Cerebellar cortex (tissue), 1 donor: ENCODE data around the gene ARRDC5.
"Not testable (repeated sequence)": the region's sequence is repeated elsewhere in the genome, so short reads cannot be mapped to it uniquely, and the experiment has no call there.

Experiments used
- DNase-seq: peaks from one replicate; pipeline ENCODE4 v3.0.0-alpha.2; 2015; ENCODE audit warnings: low spot score

The ARRDC5 gene

DNA sequence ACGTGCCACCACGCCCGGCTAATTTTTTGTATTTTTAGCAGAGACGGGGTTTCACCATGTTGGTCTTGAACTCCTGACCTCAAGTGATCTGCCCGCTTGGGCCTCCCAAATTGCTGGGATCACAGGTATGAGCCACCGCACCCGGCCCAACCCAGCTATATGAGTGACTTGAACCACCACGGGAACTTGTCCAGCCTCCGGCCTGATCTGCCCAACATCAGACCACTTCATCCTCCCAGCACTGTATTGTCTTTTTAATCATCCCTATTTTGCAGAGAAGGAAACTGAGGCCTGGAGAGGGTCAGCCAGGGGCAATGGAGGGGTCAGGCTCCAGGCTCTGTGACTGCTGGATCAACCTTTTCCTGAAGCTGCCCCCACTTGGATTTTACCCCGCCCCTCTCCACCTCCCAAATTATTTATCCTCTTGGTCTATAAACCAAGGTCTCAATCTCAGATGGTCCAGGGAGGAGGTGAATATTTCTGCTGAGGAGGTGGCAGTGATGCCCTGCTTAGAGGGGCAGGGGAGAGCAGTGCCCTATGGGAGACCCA, 34.3 kb downstream of the ARRDC5 start:
- DNase-seq = no peak

GRCh38 chr19:4867534-4868285, 35.0 kb downstream of the ARRDC5 start, which contains the start of gene PLIN3:
Gene PLIN3, minus strand, starts transcription at chr19:4867667. Its CDS starts 6,273 bp downstream, at chr19:4861394.
- peak; percentile 80 for DNase-seq

- peak; percentile 24 for DNase-seq
These were observed 35.9 kb downstream of the ARRDC5 start for GRCh38 chr19:4866595-4867424.

DNA sequence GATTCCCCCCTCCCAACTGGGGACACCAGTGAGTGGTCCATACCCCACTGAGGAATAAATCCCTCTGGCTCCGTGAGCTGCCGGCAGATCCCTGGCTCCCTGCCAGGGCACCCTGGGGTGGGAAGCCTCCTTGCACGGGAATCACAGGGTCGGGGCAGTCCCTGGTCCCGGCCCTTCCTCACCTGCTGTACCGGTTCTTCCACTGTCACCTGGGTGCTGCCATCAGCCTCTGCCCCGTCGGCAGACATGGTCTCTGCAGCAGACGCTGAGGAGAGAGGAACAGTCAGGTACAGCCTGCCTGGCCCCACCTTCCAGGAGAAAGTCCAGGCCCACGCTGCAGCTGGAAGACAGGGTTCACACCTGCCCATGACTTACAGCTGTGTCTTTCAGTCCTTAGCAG, 41.5 kb downstream of the ARRDC5 start:
- no peak for DNase-seq

- DNase-seq = no peak
These were observed 43.0 kb downstream of the ARRDC5 start for GRCh38 chr19:4859697-4860096.

DNA sequence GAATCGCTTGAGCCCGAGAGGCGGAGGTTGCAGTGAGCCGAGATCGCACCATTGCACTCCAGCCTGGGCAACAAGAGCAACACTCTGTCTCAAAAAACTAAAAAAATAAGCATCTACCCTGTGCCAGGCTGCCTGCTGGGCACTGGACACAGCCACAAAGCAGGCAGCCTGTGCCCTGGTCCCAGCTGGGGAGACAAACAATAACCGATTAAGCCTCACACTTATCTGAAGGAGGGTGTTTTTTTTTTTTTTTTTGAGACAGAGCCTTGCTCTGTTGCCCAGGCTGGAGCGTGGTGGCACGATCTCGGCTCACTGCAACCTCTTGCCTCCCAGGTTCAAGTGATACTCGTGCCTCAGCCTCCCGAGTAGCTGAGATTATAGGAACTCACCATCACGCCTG, 46.2 kb downstream of the ARRDC5 start:
- DNase-seq = not testable (repeated sequence)

DNA sequence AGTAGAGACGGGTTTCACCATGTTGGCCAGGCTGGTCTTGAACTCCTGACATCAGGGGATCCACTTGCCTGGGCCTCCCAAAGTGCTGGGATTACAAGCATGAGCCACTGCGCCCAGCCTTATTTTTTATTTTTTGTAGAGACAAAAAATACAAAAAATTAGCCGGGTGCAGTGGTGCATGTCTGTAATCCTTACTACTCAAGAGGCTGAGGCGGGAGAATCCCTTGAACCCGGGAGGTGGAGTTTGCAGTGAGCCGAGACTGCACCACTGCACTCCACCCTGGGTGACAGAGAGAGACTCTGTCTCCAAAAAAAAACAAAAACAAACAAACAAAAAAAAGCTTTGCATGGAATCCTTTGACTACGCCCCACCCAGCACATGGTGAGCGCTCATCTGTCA, 49.2 kb downstream of the ARRDC5 start:
- not testable (repeated sequence) for DNase-seq

GRCh38 chr19:4852484-4852883, 50.2 kb downstream of the ARRDC5 start:
- DNase-seq = no peak

DNA sequence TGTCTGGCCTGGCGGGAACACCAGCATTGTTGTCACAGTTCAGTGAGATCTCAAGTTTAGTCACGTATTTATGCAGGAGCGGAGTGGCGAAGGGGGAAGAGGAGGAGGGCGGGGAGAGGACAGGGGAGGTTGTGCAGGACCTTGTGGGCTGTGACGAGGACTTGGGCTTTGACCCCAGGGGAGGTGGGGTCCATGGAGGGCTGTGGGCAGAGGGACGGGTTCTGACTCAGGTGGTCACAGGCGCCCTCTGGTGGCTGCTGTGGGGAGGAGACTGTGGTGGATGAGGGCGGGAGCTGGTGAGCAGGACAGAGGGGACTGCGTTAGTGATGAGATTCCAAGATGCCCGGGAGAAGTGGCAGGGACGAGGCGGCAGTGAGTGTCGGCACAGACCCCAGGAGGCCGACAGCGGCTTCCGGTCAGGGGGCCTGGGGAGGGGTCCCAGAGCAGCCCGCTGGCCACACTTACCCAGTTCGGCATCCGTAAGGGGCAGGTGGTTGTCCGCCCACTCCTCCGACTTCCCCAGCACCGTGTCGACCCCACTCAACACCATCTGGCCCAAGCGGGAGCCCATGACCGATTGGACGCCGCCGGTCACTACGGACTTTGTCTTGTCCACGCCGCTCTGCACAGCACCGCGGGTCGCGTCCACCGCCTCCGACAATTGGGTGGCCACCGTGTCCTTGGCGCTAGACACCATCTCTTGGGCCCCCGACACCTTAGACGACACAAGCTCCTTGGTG, 51.0 kb downstream of the ARRDC5 start:
- peak; percentile 60 for DNase-seq

- DNase-seq = no peak
These were observed 53.7 kb downstream of the ARRDC5 start for GRCh38 chr19:4849019-4849418.

DNA sequence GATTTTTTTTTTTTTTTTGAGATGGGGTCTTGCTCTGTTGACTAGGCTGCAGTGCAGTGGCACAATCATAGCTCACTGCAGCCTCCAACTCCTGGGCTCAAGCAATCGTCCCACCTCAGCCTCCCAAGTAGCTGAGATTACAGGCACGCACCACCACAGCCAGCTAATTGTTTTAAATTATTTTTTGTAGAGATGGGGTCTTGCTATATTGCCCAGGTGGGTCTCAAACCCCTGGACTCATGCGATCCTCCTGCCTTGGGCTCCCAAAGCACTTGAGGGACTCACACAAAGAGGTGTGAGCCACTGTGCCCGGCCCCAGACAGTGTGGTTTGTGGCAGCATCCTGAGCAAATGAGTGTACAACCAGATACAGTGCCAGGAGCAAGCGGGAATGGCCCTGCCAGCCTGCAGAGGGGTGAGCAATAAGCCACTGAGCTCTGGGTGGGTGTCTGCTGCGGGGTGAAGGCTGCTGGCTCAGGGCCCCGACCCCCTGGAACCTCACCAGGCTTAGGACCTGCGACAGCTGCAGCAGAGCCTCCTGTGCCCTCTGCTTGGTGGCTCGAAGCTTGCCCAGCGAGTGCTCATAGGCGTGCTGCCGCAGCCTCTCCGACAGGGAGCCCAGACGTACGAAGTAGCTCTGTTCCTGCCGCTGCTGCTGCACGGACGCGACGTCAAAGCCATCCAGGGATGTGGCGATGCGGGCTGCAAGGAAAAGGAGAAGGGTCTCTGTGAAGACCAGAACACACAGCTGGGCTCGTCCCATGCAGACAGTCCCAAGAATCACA, 55.3 kb downstream of the ARRDC5 start:
- DNase-seq = no peak

GRCh38 chr19:4845975-4846374, 56.7 kb downstream of the ARRDC5 start:
- DNase-seq = not testable (repeated sequence)

DNA sequence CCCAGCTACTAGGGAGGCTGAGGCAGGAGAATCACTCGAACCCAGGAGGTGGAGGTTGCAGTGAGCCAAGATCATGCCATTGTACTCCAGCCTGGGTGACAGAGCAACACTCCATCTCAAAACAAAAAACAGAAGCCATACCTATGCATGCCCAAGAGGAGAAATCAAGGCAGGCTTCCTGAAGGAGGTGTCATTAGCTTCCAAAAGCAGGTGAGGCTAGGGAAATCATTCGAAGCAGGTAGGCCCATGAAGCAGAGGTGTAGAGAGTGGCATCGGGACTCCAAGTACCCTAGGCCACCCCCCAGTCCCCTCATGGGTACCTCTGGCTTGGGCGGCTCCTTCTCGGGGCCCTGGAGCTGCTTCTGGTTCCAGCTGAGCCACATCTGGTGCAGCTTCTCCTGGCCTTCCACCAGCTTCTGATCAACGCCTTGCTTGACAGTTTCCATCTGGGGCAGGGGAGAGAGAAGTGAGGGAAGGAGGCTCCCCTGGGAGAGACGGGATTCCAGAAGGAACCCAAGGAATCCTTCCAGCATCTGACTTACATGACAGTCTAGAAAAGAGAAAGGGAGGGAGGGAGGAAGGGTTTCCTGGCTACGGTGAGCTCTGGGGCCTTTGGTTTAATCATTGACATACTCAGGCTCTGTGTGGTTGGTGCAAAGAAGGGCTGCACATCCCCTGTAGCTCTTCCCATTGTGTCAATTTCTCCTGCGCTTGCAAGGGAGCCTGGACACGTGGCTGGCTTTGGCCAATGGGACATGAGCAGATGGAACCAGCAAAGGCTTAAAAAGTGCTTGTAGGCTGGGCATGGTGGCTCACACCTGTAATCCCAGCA, 58.1 kb downstream of the ARRDC5 start:
- DNase-seq = no peak

DNA sequence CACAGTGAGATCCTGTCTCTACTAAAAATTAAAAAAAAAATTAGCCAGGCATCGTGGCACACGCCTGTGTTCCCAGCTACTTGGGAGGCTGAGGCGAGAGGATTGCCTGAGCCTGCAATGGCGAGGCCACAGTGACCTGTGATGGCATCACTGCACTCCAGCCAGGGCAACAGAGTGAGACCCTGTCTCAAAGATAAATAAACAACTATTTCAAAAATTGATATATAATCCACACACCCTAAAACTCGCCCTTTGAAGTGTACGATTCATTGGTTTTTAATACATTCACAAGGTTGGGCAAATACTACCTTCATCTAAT, 59.1 kb downstream of the ARRDC5 start:
- no peak for DNase-seq
